Activated CD4-positive, alpha-beta T cell treated with anti-CD3 and anti-CD28 coated beads for 24 hours (primary cell): Measurements from ENCODE around the gene CNOT3.

Source experiments
- DNase-seq, 2 donors: peaks; one replicate each; pipeline ENCODE4 v3.0.0-alpha.2; 2020; ENCODE audit warnings: low read depth in 2 of 2

Gene CNOT3

DNA sequence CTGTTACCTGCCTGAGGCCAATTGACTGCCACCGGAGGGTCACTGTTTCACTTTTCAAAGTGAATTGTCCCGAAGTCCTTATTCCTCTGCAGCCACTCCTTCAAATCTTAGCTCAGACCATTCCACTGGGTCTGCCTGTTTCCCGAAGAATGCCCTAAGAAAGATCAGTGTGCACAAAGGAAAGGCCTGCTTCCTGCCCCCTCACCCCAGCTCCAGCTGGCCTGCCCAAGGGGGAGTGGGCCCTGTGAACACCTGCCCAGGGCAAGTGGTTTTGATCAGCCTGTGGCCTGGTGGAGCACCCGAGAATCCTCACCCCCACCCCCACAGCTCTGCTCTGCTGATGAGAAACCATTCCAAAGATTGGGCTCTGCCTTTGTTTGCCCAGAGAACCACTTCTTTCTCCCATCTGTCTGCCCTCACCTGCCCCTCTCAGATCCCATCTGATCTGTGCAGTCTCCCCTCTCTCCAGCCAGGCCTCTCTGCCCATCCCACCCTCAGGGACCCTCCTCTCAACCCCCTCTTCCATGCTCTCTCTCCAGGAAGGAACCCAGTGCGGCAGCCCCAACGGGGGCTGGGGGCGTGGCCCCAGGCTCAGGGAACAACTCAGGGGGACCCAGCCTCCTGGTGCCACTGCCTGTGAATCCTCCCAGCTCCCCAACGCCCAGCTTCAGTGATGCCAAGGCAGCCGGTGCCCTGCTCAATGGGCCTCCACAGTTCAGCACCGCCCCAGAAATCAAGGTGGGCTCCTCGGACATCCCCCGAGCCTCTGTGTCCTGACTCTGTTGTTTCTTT, 11.7 kb downstream of the CNOT3 start:
- no peak for DNase-seq

DNA sequence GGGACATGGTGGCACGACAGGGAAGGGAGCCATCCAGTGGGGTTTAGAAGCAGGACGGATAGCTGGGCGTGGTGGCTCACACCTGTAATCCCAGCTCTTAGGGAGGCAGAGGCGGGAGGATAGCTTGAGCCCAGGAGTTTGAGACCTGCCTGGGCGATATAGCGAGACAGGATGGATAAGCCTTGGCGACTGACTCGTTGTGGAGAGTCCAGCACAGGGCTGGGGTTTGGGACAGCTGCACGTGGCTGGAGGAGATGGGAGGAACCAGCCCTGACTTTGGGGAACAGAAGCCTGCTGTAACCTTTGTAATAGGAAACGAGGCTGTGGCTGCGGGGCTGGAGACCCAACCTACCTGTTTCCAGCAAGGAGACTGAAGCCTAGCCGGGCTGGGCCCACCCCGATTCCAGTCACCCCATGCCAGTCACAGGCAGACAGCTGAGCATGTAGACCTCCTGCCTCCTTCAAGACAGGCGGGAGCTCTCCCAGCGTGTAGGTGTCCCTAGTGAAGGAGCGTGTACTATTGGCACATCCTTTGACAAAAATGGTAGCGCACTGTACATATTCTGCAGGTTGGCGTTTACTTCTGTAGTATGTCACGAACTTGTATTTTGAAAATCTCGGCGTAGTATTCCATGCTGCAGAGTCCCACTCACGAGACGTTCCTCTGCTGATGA, 13.9 kb downstream of the CNOT3 start:
- DNase-seq: no peak

DNA sequence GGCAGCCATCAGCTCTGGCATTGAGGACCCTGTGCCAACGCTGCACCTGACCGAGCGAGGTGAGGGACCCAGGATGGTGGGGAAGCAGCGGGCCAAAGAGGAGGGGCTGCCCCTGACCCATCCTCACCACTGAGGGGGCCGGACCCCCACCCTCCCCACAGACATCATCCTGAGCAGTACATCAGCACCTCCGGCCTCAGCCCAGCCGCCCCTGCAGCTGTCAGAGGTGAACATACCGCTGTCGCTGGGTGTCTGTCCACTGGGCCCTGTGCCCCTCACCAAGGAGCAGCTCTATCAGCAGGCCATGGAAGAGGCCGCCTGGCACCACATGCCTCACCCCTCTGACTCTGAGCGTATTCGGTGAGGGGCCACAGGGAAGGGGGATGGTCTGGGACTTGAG, 14.7 kb downstream of the CNOT3 start:
- no peak for DNase-seq

- no peak for DNase-seq
These were observed 15.4 kb downstream of the CNOT3 start for GRCh38 chr19:54152878-54153524.

DNA sequence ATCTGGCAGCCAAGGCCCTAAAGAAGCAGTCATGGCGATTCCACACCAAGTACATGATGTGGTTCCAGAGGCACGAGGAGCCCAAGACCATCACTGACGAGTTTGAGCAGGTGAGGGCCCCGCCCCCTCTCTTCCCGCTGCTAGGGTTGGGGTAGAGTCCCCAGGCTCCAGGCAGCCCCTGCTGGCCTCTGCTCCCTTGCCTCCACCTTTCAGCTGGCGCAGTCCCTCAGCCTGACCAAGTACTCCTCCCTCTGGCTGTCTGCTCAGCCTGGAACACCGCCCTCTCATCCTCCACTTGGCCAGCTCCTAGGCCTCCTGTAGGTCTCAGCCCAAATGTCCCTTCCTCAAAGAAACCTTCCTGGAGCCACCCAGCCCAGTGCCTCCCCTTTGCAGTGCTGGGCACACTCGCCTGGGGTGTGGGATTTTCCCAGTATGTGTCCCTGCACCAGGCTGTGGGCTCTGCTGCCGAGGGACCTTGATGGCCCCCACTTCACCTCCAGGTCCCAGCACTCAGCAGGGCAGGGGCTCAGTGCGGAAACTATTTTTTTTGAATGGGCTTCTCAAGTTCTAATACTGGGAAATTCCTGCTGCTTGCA, 16.3 kb downstream of the CNOT3 start:
- no peak for DNase-seq

DNA sequence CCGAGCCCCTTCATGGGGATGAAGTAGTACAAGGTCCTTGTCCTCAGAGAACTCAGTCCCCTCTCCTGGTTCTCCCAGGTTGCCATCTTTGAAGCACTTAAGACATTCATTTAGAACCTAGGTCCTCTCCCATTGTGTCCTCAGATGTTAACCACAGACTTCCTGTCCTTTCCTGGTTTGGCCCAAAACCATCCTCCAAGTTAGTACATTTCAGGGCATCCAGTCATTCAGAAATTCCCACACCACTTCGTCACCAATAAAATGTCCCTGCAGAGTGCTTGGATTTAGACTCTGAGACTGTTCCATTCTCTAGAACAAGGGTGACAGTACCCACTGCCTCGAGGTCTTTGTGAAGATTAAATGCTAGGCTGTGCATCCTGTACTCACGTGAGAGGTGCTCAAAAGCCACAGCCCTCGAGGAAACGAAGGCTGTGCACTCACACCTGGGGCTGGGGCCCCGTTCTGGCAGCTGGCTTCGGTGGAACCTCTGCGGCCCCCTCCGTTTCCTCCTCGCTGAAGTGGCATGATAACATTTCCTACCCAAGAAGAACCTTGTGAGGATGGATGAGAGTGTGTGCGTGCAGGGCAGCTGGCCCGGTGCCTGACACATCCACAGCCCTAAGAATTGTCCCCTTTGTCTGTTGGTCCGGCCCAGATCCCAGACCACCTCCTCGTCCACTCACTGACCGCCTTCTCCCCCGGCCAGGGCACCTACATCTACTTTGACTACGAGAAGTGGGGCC, 17.2 kb downstream of the CNOT3 start:
- no peak for DNase-seq

DNA sequence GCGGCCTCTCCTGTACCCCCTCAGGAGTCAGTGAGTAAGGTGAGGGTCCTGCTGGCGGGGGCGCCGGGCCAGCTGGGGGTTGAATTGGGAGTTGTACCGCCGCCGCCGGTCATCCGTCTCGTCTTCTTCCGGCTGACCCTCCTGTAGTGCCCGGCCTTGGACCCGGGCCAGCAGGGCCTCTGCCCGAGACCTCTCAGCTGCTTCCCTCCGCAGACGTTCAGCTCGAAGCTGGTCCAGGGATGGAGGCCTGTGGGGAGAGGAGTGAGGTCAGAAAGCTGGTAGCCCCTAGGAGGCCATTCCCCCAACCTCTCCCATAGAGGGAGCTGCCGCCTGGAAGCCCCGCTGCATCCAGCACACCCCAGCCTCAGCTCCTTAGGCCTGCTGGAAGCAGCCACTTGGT, 18.1 kb downstream of the CNOT3 start:
- DNase-seq: no peak

GRCh38 chr19:54156490-54156889, 18.9 kb downstream of the CNOT3 start:
- no peak for DNase-seq

DNA sequence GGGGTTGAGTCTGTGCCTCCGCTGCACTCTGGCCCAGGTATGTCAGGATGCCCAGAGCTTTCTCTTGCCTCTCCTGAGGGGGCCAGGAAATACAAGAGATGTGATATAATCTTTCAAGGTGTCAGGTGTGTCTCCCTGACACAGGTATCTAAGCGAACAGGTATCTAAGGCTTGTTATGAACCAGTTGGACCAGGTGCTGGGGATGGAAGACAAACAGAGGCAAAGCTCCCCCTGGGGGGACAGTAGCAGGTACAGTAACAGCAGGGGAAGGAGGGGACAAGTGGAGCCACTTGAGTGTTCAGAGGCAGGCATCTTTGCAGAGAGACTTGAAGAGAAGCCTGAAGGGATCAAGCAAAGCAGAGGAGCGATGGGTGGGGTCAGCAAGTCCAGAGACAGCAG, 19.4 kb downstream of the CNOT3 start:
- DNase-seq: no peak

DNA sequence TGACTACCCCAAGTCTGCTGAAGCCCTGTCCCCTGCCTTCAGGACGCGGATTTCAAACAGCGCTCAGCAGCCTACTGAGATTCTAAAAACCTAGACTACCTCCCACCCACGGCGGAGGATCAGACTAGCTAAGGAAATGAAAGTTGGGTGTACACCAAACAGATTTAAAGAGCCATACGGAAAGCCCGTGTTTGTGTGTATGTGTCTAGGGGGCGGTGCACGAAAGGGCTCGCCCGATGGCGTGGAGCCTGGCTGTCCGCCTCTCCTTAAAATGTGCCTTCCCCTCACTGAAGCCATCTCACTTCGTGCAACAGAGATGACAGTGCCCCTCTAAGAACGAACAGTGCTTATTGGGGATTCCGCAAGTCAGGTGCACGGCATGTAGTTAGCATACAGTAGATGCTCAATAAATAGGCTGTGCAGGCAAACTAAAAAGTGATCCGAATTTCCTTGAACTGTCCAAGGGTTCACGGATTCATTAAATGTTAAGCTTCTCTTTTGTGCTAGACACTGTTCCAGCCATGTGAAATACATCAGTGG, 21.3 kb downstream of the CNOT3 start:
- DNase-seq: no peak

GRCh38 chr19:54159352-54160181, 22.0 kb downstream of the CNOT3 start, which contains the start of gene LENG1:
Gene LENG1 (minus strand): TSS chr19:54159721. CDS start chr19:54159695, 26 bp downstream.
- peak; percentile 93 to 95 for DNase-seq

GRCh38 chr19:54160182-54160811, 22.7 kb downstream of the CNOT3 start:
- DNase-seq: no peak

DNA sequence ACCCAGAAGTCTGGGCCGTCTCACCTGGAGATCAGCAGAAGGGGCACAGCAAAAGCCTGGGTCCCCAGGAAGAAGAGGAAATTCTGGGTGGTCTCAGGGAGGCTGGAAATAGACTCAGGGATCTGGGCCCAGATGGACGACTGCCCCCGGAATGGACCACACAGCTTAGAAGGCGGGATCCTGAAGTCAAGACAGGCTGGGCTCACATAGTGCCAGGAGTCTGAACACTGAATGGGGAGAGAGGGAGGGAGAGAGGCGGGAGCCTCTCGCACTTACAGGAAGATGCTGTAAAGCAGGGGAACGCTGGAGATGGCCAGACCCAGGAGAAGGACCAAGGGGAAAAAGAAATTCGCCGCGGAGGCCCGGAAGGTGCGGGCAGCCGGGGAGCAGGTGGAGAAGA, 23.3 kb downstream of the CNOT3 start:
- no peak for DNase-seq

DNA sequence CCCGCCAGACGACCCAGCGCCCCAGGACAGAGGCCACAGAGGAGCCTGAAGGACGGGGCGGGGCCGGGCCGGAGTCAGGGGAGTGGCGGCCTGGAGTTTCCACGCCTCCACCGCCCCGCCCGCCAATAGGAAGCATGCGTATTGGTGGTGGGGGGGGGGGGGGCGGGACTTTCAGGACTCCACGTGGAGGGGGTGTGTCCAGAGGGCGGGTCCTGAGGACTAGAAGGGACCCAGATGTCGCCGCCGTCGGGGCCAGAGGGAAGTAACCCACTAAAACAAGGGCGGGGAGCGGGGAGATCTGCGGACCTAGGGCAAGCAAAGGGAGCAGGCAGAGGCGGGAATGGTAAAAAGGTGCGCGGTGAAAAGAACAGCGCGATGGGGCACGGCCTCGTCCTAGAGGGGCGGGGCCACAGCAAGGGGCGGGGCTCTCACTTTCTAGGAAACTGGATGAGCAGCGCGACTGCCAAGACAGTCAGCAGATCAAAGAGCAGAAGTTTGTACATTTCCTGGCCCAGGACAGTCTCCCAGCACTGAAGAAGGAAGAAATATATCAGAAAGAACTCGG, 24.8 kb downstream of the CNOT3 start:
- peak; percentile 71 to 73 for DNase-seq

GRCh38 chr19:54162884-54163283, 25.3 kb downstream of the CNOT3 start:
- DNase-seq: no peak

DNA sequence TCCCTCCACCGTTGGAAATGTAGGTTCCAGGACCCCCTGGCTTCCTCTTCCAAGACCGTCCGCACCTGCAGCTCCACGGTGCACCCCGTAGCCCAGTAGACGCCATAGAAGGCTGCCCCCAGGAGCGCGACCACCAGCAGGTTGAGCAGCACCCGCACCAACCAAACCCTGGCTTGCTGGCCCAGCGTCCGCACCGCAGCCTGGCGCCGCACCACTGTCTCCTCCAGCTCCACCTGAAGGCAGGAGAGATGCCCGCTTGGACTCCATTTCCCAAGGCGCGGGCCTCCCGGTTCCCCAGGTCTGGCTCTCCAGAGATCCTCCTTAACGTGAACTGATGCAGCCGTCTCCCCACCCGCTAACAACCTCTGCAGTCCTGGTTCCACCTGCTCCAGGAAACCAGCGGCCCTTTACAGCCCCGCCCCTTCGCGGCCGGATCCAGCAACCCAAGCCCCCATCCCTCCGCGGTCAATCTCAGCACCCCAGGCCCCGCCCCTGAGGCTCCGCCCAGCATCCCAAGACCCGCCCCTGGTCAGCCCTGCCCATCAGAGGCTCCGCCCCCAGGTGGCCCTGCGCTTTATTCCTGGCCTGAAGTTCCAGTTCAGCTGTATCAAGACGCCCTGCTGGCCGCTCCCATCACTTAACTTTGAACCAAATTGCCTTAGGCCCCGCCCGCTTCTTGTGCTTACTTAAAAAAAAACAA, 27.0 kb downstream of the CNOT3 start:
- DNase-seq: peak in 1 of 2 donors; percentile 48

- DNase-seq: no peak
These were observed 27.7 kb downstream of the CNOT3 start for GRCh38 chr19:54165222-54165621.

GRCh38 chr19:54168174-54168917, 30.8 kb downstream of the CNOT3 start:
- peak; percentile 92 to 95 for DNase-seq
